Heart left ventricle (tissue), 16 donors: ENCODE data around the gene SPATA25. TPM values are rescaled to one million over a fixed set of nuclear protein-coding genes. Genes with fewer than 3 reads are reported as not detected.

Experiments
- ATAC-seq, 4 donors: fragments of 200-7000 bp; cut with Tn5 transposase; one replicate each; pipeline ENCODE4 v1.9.1; 2020 to 2022; ENCODE audit warnings: moderate library complexity in 4 of 4, mild to moderate bottlenecking in 3 of 4, moderate number of reproducible peaks in 1 of 4
- DNase-seq, 5 donors: peaks; one replicate each; pipeline ENCODE4 v3.0.0-alpha.2; 2020
- H3K27ac ChIP-seq, 12 donors: fragments of 200-600 bp; sonication (generic) in 4 of 12; one replicate each; pipeline versions ENCODE4 v1.5.0 to v1.8.0; 2016 to 2022; ENCODE audit warnings: mild to moderate bottlenecking in 2 of 12
- H3K27me3 ChIP-seq, 9 donors: fragments of 200-600 bp; sonication (generic) in 2 of 9; one replicate each; pipeline versions ENCODE4 v1.5.1 to v1.8.0; 2016 to 2022; ENCODE audit warnings: mild to moderate bottlenecking in 3 of 9
- H3K36me3 ChIP-seq, 9 donors: fragments of 200-600 bp; sonication (generic) in 2 of 9; one replicate each; pipeline versions ENCODE4 v1.5.0 to v1.8.0; 2018 to 2022; ENCODE audit warnings: mild to moderate bottlenecking in 2 of 9
- H3K4me1 ChIP-seq, 12 donors: fragments of 200-600 bp; sonication (generic) in 4 of 12; one replicate each; pipeline versions ENCODE4 v1.5.0 to v1.8.0; 2016 to 2022; ENCODE audit warnings: mild to moderate bottlenecking in 3 of 12
- H3K4me3 ChIP-seq, 12 donors: fragments of 200-600 bp; sonication (generic) in 4 of 12; one replicate each; pipeline versions ENCODE4 v1.5.0 to v1.8.0; 2017 to 2022; ENCODE audit warnings: mild to moderate bottlenecking in 9 of 12, moderate library complexity in 4 of 12
- H3K9me3 ChIP-seq, 12 donors: fragments of 200-600 bp; sonication (generic) in 4 of 12; one replicate each; pipeline versions ENCODE4 v1.5.0 to v1.8.0; 2016 to 2022; ENCODE audit warnings: mild to moderate bottlenecking in 1 of 12
- CTCF ChIP-seq, 12 donors: fragments of 200-600 bp; sonication (generic) in 4 of 12; IDR thresholded peaks; one replicate each; pipeline versions ENCODE4 v1.5.0 to v1.8.0; 2018 to 2022; ENCODE audit warnings: antibody characterized with exemption in 12 of 12, mild to moderate bottlenecking in 5 of 12
- POLR2A ChIP-seq, 2 donors: fragments of 450-650 bp; IDR thresholded peaks; one replicate each; pipeline ENCODE4 v1.6.1; 2017; ENCODE audit warnings: antibody characterized with exemption in 2 of 2, mild to moderate bottlenecking in 2 of 2, moderate library complexity in 2 of 2
- WGBS, 4 donors: extraction: QIAGEN DNeasy Blood & Tissue Kit in 2 of 4; methylation state at CpG; one replicate each; pipeline versions ENCODE4 v1.1.5 to v1.1.7; 2013 to 2018; 5-methylcytosine and 5-hydroxymethylcytosine counted together
- intact Hi-C, 10 donors: fragments of 100-400 bp; cut with DNase I; formaldehyde crosslinking; loops; one replicate each; pipeline versions ENCODE4 v1.11.1 to v1.14.2; 2022
- polyA plus RNA-seq, 2 donors: library from polyadenylated mRNA; stranded (reverse); fragments of 200-250 nt; gene quantifications; one replicate each; pipeline ENCODE4 v1.2.3, GENCODE V29; 2013
- total RNA-seq, 9 donors: library from RNA; depleted of rRNA in 2 of 9; stranded (reverse); fragments of >200 nt in 2 of 9; fragmentation: NEBNext Ultra II Directional in 3 of 9; extraction: Animal tissue kit (Norgen Biotek cat#: 25700) in 3 of 9; gene quantifications; one replicate each; pipeline versions ENCODE4 v1.1.0 to v1.2.4, GENCODE V29; 2016 to 2023
- donor health status: ischemic (EF 13 %, LVEDD 7.1; RV severe dilation, severe dysfunction).
- donor health status: healthy with polysubstance abuse.
- donor health status: DM: no; HTN: yes; CAD: no.
- donor health status: DM: no; HTN: no; CAD: no.
- donor health status: ischemic (EF 25% LVEDD 6.9; RV normal size, moderate dysfunction).
- donor health status: ischemic (EF 25% LVEDD 5.7; RV mildly dilated, moderate dysfunction).
- donor health status: healthy.
- donor health status: DM: yes; HTN: yes; CAD: no.
- donor health status: ischemic (EF 35%, LVEDD 5.7; RV mildly dilated, moderate dysfunction).
- donor health status: nonischemic (EF 11% LVEDD 7.7; RV severe dilation, severe dysfunction).
- donor health status: DM: yes; HTN: yes; CAD: no.
- donor health status: PGD.
- donor health status: ischemic (EF 29% LVEDD 5.4; RV normal size, mild dysfunction).
- donor health status: nonischemic (EF 23%, LVEDD 6.1; RV moderate dilation, normal function).

Gene SPATA25
- total and polyA plus RNA-seq, 11 donors: 0.58 to 4.0 (median 1.8) TPM; not detected in 2

GRCh38 chr20:45890985-45891983 is 3.9 kb upstream of the SPATA25 start, which contains the start of the genes CTSA and NEURL2:
Gene CTSA (plus strand): TSS chr20:45891335. CDS start chr20:45891569, 234 bp downstream.
Gene NEURL2 (minus strand): TSS chr20:45891208. CDS start chr20:45890991, 217 bp downstream.
- Histone ChIP-seq H3K27me3 (no peaks in the 10 kb centered on the region), H3K4me3 (peak within 1 kb of the TSS; percentile 53 to 98 (median 80)), H3K9me3 (no peaks in the 10 kb centered on the region), H3K27ac (peak within 1 kb of the TSS; percentile 74 to 97 (median 90)), H3K36me3 (peaks cover 0 to 62% (median 54%) of the 10 kb centered on the region in 9 donors), H3K4me1 (peaks cover 3 to 37% (median 23%) of the 10 kb centered on the region in 12 donors)
- ATAC-seq: peak; percentile 77 to 91 (median 86)
- DNase-seq: peak; percentile 93 to 97 (median 95)
- 1 to 3% (median 1%) methylated on average over 23 to 78 of the region's 78 CpGs for WGBS, 4 donors
- TF ChIP-seq POLR2A (IDR thresholded peaks at IDR 0.05) (peak in 1 of 2 donors; percentile 68), CTCF (IDR thresholded peaks at IDR 0.05) (peak in 2 of 12 donors; percentile 3 to 7)
- intact Hi-C loops: loop anchor here in 9 of 10 donors (1.0 to 10.0 kb wide), 11 partner anchors 41 to 81 kb away; partner anchors contain the start of genes PCIF1 (in 5 of the 9) and ZNF335 (in 1 of the 9)

- peak overlapping the region; percentile 74 to 97 (median 90) for H3K27ac ChIP-seq
- TF ChIP-seq CTCF (IDR thresholded peaks at IDR 0.05) (peak; percentile 51 to 86 (median 68)), POLR2A (IDR thresholded peaks at IDR 0.05) (no peak)
- H3K36me3 ChIP-seq: peaks cover 0 to 62% (median 49%) of the 10 kb centered on the region in 9 donors
- intact Hi-C loops: loop anchor here in 9 of 10 donors (1.0 to 10.0 kb wide), 10 partner anchors 42 to 82 kb away; partner anchors contain the start of genes PCIF1 (in 5 of the 9) and ZNF335 (in 1 of the 9)
- no peaks in the 10 kb centered on the region for H3K27me3 ChIP-seq
- DNase-seq: peak; percentile 85 to 92 (median 87)
- H3K4me1 ChIP-seq: peaks cover 3 to 37% (median 23%) of the 10 kb centered on the region in 12 donors
- ATAC-seq: peak; percentile 62 to 83 (median 77)
- H3K4me3 ChIP-seq: peak overlapping the region; percentile 53 to 98 (median 80)
- WGBS, 4 donors: 0 to 1% (median 1%) methylated on average over 27 to 79 of the region's 79 CpGs
- H3K9me3 ChIP-seq: no peaks in the 10 kb centered on the region
Observed at GRCh38 chr20:45890077-45890984, 2.9 kb upstream of the SPATA25 start.

- ATAC-seq: no peak
- intact Hi-C loops: loop anchor here in 1 of 10 donors (5.0 kb wide), 1 partner anchor 49 kb away; no protein-coding TSS in a partner anchor
- peaks cover 3 to 47% (median 27%) of the 10 kb centered on the region in 12 donors for H3K4me1 ChIP-seq
- H3K27me3 ChIP-seq: no peaks in the 10 kb centered on the region
- no peak overlapping the region for H3K27ac ChIP-seq
- peaks cover 0 to 59% (median 38%) of the 10 kb centered on the region in 9 donors for H3K36me3 ChIP-seq
- no peaks in the 10 kb centered on the region for H3K9me3 ChIP-seq
- no peak overlapping the region for H3K4me3 ChIP-seq
- no peak for DNase-seq
- no peak for TF ChIP-seq POLR2A (IDR thresholded peaks at IDR 0.05)
- no peak for TF ChIP-seq CTCF (IDR thresholded peaks at IDR 0.05)
- 72 to 82% (median 81%) methylated on average over 3 of the region's 3 CpGs for WGBS, 4 donors
Observed at GRCh38 chr20:45888681-45889080, 1.3 kb upstream of the SPATA25 start.
